HCT116 (cell line): ENCODE results near the gene NCCRP1.

Source experiments
- CTCF ChIP-seq, 3 experiments: fragments of 200-600 bp in 1 of 3; sonication (generic) in 1 of 3; IDR thresholded peaks in 2 of 3; conservative IDR thresholded peaks in 1 of 3; 2 replicates each; pipeline ENCODE4 v1.5.1; 2012 to 2017; ENCODE audit warnings: low read depth in 2 of 3, low read length in 2 of 3, antibody characterized with exemption in 1 of 3, borderline replicate concordance in 1 of 3, control low read depth in 1 of 3, mild to moderate bottlenecking in 1 of 3, mixed read lengths in 1 of 3, mixed run types in 1 of 3, moderate library complexity in 1 of 3; ENCODE audit not compliant: insufficient read depth in 1 of 3
- EGR1 ChIP-seq: IDR thresholded peaks from 2 replicates; pipeline ENCODE4 v1.6.1; 2012; ENCODE audit warnings: low read depth
- EZH2 ChIP-seq: fragments of 200-600 bp; sonication (generic); IDR thresholded peaks from 2 replicates; pipeline ENCODE4 v1.6.1; 2017; ENCODE audit warnings: antibody characterized with exemption, mixed run types
- FOSL1 ChIP-seq: IDR thresholded peaks from 2 replicates; pipeline ENCODE4 v1.6.1; 2012; ENCODE audit warnings: low read depth
- JUND ChIP-seq: IDR thresholded peaks from 2 replicates; pipeline ENCODE4 v1.6.1; 2012
- MAX ChIP-seq: IDR thresholded peaks from 2 replicates; pipeline ENCODE4 v1.6.1; 2012
- POLR2A ChIP-seq: IDR thresholded peaks from 2 replicates; pipeline ENCODE4 v1.7.0; 2011; ENCODE audit warnings: borderline replicate concordance; ENCODE audit not compliant: insufficient read depth, insufficient read length; ENCODE audit errors: extremely low read depth
- POLR2AphosphoS5 ChIP-seq: IDR thresholded peaks from 2 replicates; pipeline ENCODE4 v1.6.1; 2011; ENCODE audit warnings: mild to moderate bottlenecking, low read depth, low read length, moderate library complexity

- TF ChIP-seq CTCF (IDR thresholded peaks at IDR 0.05 in 2 of 3, conservative IDR thresholded peaks at IDR 0.05 in 1 of 3; ENCODE audit: borderline replicate concordance in 1 of 3, insufficient read depth in 1 of 3, low read depth in 2 of 3, low read length in 2 of 3) (no peak), JUND (no peak), POLR2AphosphoS5 (no peak), EGR1 (no peak), MAX (no peak), POLR2A (no peak), EZH2 (no peak), FOSL1 (no peak)
These were observed 6.2 kb downstream of the NCCRP1 start for GRCh38 chr19:39202998-39203355.
